ENCODE data around the gene UPF2.

GRCh38 chr10:11901036-11901301 is 141.6 kb downstream of the UPF2 start:
- TF ChIP-seq CTCF (IDR thresholded peaks at IDR 0.05; ENCODE audit: low read depth, low read length) (no peak), EZH2phosphoT487 (IDR thresholded peaks at IDR 0.05; ENCODE audit: low read depth) (no peak)

Measured in OCI-LY3 (cell line).